ENCODE results near the gene TRAP1. TPM values are rescaled to one million over a fixed set of nuclear protein-coding genes. Genes with fewer than 3 reads are reported as not detected.

TRAP1 gene
- total RNA-seq, 4 donors from 2014 or later = 31.8 to 231 (median 57.1) TPM

GRCh38 chr16:3751878-3752277, 34.6 kb upstream of the TRAP1 start:
- peaks cover 0 to 47% (median 11%) of the 10 kb centered on the region in 4 donors for H3K36me3 ChIP-seq
- in situ Hi-C loops (cut with MboI; ENCODE audit: low pct_ligation_motif_present in 1 of 4, low pct_unique_long_range_greater_than_20kb in 1 of 4, low sequenced_read_pairs in 3 of 4) (no loop called here), intact Hi-C loops (cut with DNase I; ENCODE audit: low total_unique reads) (loop anchor here (10.0 kb wide), 1 partner anchor 123 kb away; no protein-coding TSS in a partner anchor)
- H3K4me3 ChIP-seq = no peak overlapping the region
- TF ChIP-seq POLR2AphosphoS5 (IDR thresholded peaks at IDR 0.05) (no peak), POLR2A (IDR thresholded peaks at IDR 0.05) (no peak), CTCF (IDR thresholded peaks at IDR 0.05) (no peak), EP300 (IDR thresholded peaks at IDR 0.05; ENCODE audit: low read depth) (no peak)
- no peaks in the 10 kb centered on the region for H3K4me1 ChIP-seq
- 92% methylated on average over 5 to 8 of the region's 8 CpGs for WGBS, 2 donors (ENCODE audit: low coverage in 1 of 2)
- DNase-seq = no peak
- no peak overlapping the region for H3K27ac ChIP-seq
- no peaks in the 10 kb centered on the region for H3K27me3 ChIP-seq
- H3K9me3 ChIP-seq = no peaks in the 10 kb centered on the region

- no peaks in the 10 kb centered on the region for H3K27me3 ChIP-seq
- H3K4me1 ChIP-seq = no peaks in the 10 kb centered on the region
- H3K9me3 ChIP-seq = no peaks in the 10 kb centered on the region
- in situ Hi-C loops (cut with MboI; ENCODE audit: low pct_ligation_motif_present in 1 of 4, low pct_unique_long_range_greater_than_20kb in 1 of 4, low sequenced_read_pairs in 3 of 4) = no loop called here
- intact Hi-C loops (cut with DNase I; ENCODE audit: low total_unique reads) = no loop called here
- H3K4me3 ChIP-seq = no peak overlapping the region
- WGBS, 2 donors (ENCODE audit: low coverage in 1 of 2) = 84 to 93% methylated on average over 4 to 5 of the region's 5 CpGs
- H3K27ac ChIP-seq = no peak overlapping the region
- DNase-seq = no peak
- TF ChIP-seq EP300 (IDR thresholded peaks at IDR 0.05; ENCODE audit: low read depth) = no peak
- no peak for TF ChIP-seq POLR2AphosphoS5 (IDR thresholded peaks at IDR 0.05)
- TF ChIP-seq CTCF (IDR thresholded peaks at IDR 0.05) = no peak
- TF ChIP-seq POLR2A (IDR thresholded peaks at IDR 0.05) = no peak
- peaks cover 0 to 49% (median 9%) of the 10 kb centered on the region in 4 donors for H3K36me3 ChIP-seq
Observed at GRCh38 chr16:3748307-3748706, 31.0 kb upstream of the TRAP1 start.

GRCh38 chr16:3745751-3746355, 28.5 kb upstream of the TRAP1 start:
- Histone ChIP-seq H3K4me1 (peaks cover 0 to 3% (median 0%) of the 10 kb centered on the region in 4 donors), H3K9me3 (no peaks in the 10 kb centered on the region), H3K4me3 (no peak overlapping the region), H3K27ac (no peak overlapping the region), H3K36me3 (peaks cover 0 to 63% (median 20%) of the 10 kb centered on the region in 4 donors), H3K27me3 (no peaks in the 10 kb centered on the region)
- DNase-seq = no peak
- no peak for TF ChIP-seq EP300 (IDR thresholded peaks at IDR 0.05; ENCODE audit: low read depth)
- TF ChIP-seq POLR2AphosphoS5 (IDR thresholded peaks at IDR 0.05) = no peak
- TF ChIP-seq CTCF (IDR thresholded peaks at IDR 0.05) = no peak
- no peak for TF ChIP-seq POLR2A (IDR thresholded peaks at IDR 0.05)
- 74 to 89% methylated on average over 3 to 13 of the region's 13 CpGs for WGBS, 2 donors (ENCODE audit: low coverage in 1 of 2)
- in situ Hi-C loops (cut with MboI; ENCODE audit: low pct_ligation_motif_present in 1 of 4, low pct_unique_long_range_greater_than_20kb in 1 of 4, low sequenced_read_pairs in 3 of 4) = no loop called here
- intact Hi-C loops (cut with DNase I; ENCODE audit: low total_unique reads) = no loop called here

- peaks cover 0 to 69% (median 29%) of the 10 kb centered on the region in 4 donors for H3K36me3 ChIP-seq
- no peaks in the 10 kb centered on the region for H3K27me3 ChIP-seq
- H3K27ac ChIP-seq = no peak overlapping the region
- H3K4me3 ChIP-seq = no peak overlapping the region
- in situ Hi-C loops (cut with MboI; ENCODE audit: low pct_ligation_motif_present in 1 of 4, low pct_unique_long_range_greater_than_20kb in 1 of 4, low sequenced_read_pairs in 3 of 4) = no loop called here
- peaks cover 0 to 3% (median 0%) of the 10 kb centered on the region in 4 donors for H3K4me1 ChIP-seq
- H3K9me3 ChIP-seq = no peaks in the 10 kb centered on the region
- TF ChIP-seq POLR2A (IDR thresholded peaks at IDR 0.05) = no peak
- no peak for TF ChIP-seq POLR2AphosphoS5 (IDR thresholded peaks at IDR 0.05)
- no peak for TF ChIP-seq CTCF (IDR thresholded peaks at IDR 0.05)
- no peak for TF ChIP-seq EP300 (IDR thresholded peaks at IDR 0.05; ENCODE audit: low read depth)
- intact Hi-C loops (cut with DNase I; ENCODE audit: low total_unique reads) = no loop called here
- 94% methylated on average over 7 of the region's 7 CpGs; no CpG with 5 or more reads in 1 of the 2 donors for WGBS, 2 donors (ENCODE audit: low coverage in 1 of 2)
- no peak for DNase-seq
Observed at GRCh38 chr16:3744018-3744417, 26.7 kb upstream of the TRAP1 start.

All from transverse colon (tissue), 4 donors.